ENCODE results near the gene SLC39A9. TPM values are rescaled to one million over a fixed set of nuclear protein-coding genes. Genes with fewer than 3 reads are reported as not detected.

The SLC39A9 gene
- polyA plus RNA-seq, 2 of the 4 experiments (the other 2 are of a cell fraction), result 41.7 to 116 TPM

GRCh38 chr14:69355154-69355597 is 43.3 kb upstream of the SLC39A9 start:
- ChIA-PET CTCF (interaction anchor here (0.9 to 1.4 kb wide), 4 partner anchors 9 to 121 kb away, joined by 3 to 4 read pairs (median 3); no protein-coding TSS in a partner anchor), POLR2A (no interaction called here)
- ATAC-seq, result no peak
- FAIRE-seq, result no peak
- Histone ChIP-seq H3K4me1 (peaks cover 7% of the 10 kb centered on the region; the same call in 1 of the 3 replicates), H3K9me3 (no peaks in the 10 kb centered on the region), H3K27ac (no peak overlapping the region), H3K4me3 (no peak overlapping the region), H3K4me2 (no peak overlapping the region)
- DNase-seq (ENCODE audit: low read depth in 1 of 2, low spot score in 1 of 2), result no peak
- WGBS (ENCODE audit: missing lambda C conversion rate), result 87% methylated on average over 6 of the region's 6 CpGs
- TF ChIP-seq HDAC2 (IDR thresholded peaks at IDR 0.05) (no peak), ESRRA (IDR thresholded peaks at IDR 0.05; ENCODE audit: borderline replicate concordance, low read length) (no peak), CBX2 (IDR thresholded peaks at IDR 0.05; ENCODE audit: borderline replicate concordance, low read depth) (no peak)

- no peak for DNase-seq (ENCODE audit: low read depth in 1 of 2, low spot score in 1 of 2)
- no peak overlapping the region for H3K4me2 ChIP-seq
- TF ChIP-seq FOSL2 (IDR thresholded peaks at IDR 0.05) (no peak), FOSL2 (CRISPR knock-in tag; IDR thresholded peaks at IDR 0.05) (no peak), EHMT2 (IDR thresholded peaks at IDR 0.05; ENCODE audit: low read depth) (no peak), PHF8 (IDR thresholded peaks at IDR 0.05; ENCODE audit: borderline replicate concordance, low read depth) (no peak), GATA3 (IDR thresholded peaks at IDR 0.05; ENCODE audit: borderline replicate concordance) (no peak), ZFP36 (IDR thresholded peaks at IDR 0.05; ENCODE audit: borderline replicate concordance, partially characterized antibody) (no peak), TFCP2L1 (CRISPR knock-in tag; IDR thresholded peaks at IDR 0.05) (no peak), KDM1A (IDR thresholded peaks at IDR 0.05; ENCODE audit: low read depth) (no peak), MAZ (IDR thresholded peaks at IDR 0.05; ENCODE audit: borderline replicate concordance, low read depth, low read length) (no peak), BHLHE40 (IDR thresholded peaks at IDR 0.05; ENCODE audit: low read depth, low read length) (no peak), JUN (IDR thresholded peaks at IDR 0.05) (no peak)
- FAIRE-seq, result no peak
- POLR2A ChIA-PET, result no interaction called here
- H3K4me1 ChIP-seq, result peaks cover 7% of the 10 kb centered on the region; the same call in 1 of the 3 replicates
- CTCF ChIA-PET, result interaction anchor here (1.4 kb wide), 1 partner anchor 113 kb away, joined by 4 read pairs; no protein-coding TSS in a partner anchor
- H3K9me3 ChIP-seq, result no peaks in the 10 kb centered on the region
- 71% methylated on average over 5 of the region's 6 CpGs for WGBS (ENCODE audit: missing lambda C conversion rate)
- ATAC-seq, result no peak; a peak in 1 of 6 replicates
- H3K4me3 ChIP-seq, result no peak overlapping the region
- no peak overlapping the region for H3K27ac ChIP-seq
Observed at GRCh38 chr14:69355607-69356281, 42.7 kb upstream of the SLC39A9 start.

- no peak for FAIRE-seq
- 64% methylated on average over 7 of the region's 7 CpGs for WGBS (ENCODE audit: missing lambda C conversion rate)
- Histone ChIP-seq H3K4me1 (peaks cover 7% of the 10 kb centered on the region; the same call in 1 of the 3 replicates), H3K9me3 (no peaks in the 10 kb centered on the region), H3K4me3 (no peak overlapping the region), H3K27ac (no peak overlapping the region), H3K4me2 (no peak overlapping the region)
- CTCF ChIA-PET, result interaction anchor here (1.1 to 4.8 kb wide), 3 partner anchors 10 to 114 kb away, joined by 3 to 35 read pairs (median 3); no protein-coding TSS in a partner anchor
- no peak for TF ChIP-seq CHD2 (IDR thresholded peaks at IDR 0.05; ENCODE audit: low read length, partially characterized antibody)
- no peak for TF ChIP-seq RFX5 (IDR thresholded peaks at IDR 0.05)
- no peak for TF ChIP-seq KDM1A (IDR thresholded peaks at IDR 0.05; ENCODE audit: low read depth)
- no peak for TF ChIP-seq HES2 (IDR thresholded peaks at IDR 0.05)
- TF ChIP-seq HOXB13 (CRISPR knock-in tag; IDR thresholded peaks at IDR 0.05; ENCODE audit: low read depth), result no peak
- TF ChIP-seq NPAS2 (CRISPR knock-in tag; IDR thresholded peaks at IDR 0.05; ENCODE audit: borderline replicate concordance), result no peak
- TF ChIP-seq RCOR1 (IDR thresholded peaks at IDR 0.05; ENCODE audit: low read depth, low read length), result no peak
- no peak for TF ChIP-seq ZC3H11A (IDR thresholded peaks at IDR 0.05)
- TF ChIP-seq TFCP2L1 (CRISPR knock-in tag; IDR thresholded peaks at IDR 0.05), result no peak
- TF ChIP-seq KDM5A (IDR thresholded peaks at IDR 0.05), result no peak
- POLR2A ChIA-PET, result no interaction called here
- DNase-seq (ENCODE audit: low read depth in 1 of 2, low spot score in 1 of 2), result no peak
- ATAC-seq, result peak in 1 of 2 experiments; percentile 22; a peak in 2 of 6 replicates
Observed at GRCh38 chr14:69356903-69357543, 41.5 kb upstream of the SLC39A9 start.
